Measurements from ENCODE around the gene ITPA.

Gene ITPA

GRCh38 chr20:3233991-3234498 lies 24.7 kb downstream of the ITPA start:
- H3K79me2 ChIP-seq (ENCODE audit: insufficient read depth, low read depth) = no peaks in the 10 kb centered on the region
- no peak overlapping the region for H3K9ac ChIP-seq
- no peaks in the 10 kb centered on the region for H3K4me1 ChIP-seq (ENCODE audit: low read depth, poor library complexity, severe bottlenecking)
- H3K4me3 ChIP-seq (IDR thresholded peaks at IDR 0.05; ENCODE audit: insufficient read depth, low read depth, low read length) = no peak overlapping the region
- TF ChIP-seq, protein P1, sequence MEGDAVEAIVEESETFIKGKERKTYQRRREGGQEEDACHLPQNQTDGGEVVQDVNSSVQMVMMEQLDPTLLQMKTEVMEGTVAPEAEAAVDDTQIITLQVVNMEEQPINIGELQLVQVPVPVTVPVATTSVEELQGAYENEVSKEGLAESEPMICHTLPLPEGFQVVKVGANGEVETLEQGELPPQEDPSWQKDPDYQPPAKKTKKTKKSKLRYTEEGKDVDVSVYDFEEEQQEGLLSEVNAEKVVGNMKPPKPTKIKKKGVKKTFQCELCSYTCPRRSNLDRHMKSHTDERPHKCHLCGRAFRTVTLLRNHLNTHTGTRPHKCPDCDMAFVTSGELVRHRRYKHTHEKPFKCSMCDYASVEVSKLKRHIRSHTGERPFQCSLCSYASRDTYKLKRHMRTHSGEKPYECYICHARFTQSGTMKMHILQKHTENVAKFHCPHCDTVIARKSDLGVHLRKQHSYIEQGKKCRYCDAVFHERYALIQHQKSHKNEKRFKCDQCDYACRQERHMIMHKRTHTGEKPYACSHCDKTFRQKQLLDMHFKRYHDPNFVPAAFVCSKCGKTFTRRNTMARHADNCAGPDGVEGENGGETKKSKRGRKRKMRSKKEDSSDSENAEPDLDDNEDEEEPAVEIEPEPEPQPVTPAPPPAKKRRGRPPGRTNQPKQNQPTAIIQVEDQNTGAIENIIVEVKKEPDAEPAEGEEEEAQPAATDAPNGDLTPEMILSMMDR (conservative IDR thresholded peaks at IDR 0.05; ENCODE audit: low read depth, low read length) = no peak
- H4K20me1 ChIP-seq (ENCODE audit: insufficient read depth) = no peaks in the 10 kb centered on the region
- H2AFZ ChIP-seq (ENCODE audit: low read depth) = no peak overlapping the region
- H3K27ac ChIP-seq = no peak overlapping the region
- no peaks in the 10 kb centered on the region for H3K36me3 ChIP-seq (ENCODE audit: insufficient read depth)
- no peaks in the 10 kb centered on the region for H3K27me3 ChIP-seq (ENCODE audit: insufficient read depth, low read depth)
- H3K4me2 ChIP-seq = no peak overlapping the region

- H3K79me2 ChIP-seq (ENCODE audit: insufficient read depth, low read depth) = no peaks in the 10 kb centered on the region
- no peaks in the 10 kb centered on the region for H3K36me3 ChIP-seq (ENCODE audit: insufficient read depth)
- no peak overlapping the region for H2AFZ ChIP-seq (ENCODE audit: low read depth)
- no peak overlapping the region for H3K4me3 ChIP-seq (IDR thresholded peaks at IDR 0.05; ENCODE audit: insufficient read depth, low read depth, low read length)
- no peaks in the 10 kb centered on the region for H3K27me3 ChIP-seq (ENCODE audit: insufficient read depth, low read depth)
- no peaks in the 10 kb centered on the region for H3K4me1 ChIP-seq (ENCODE audit: low read depth, poor library complexity, severe bottlenecking)
- no peaks in the 10 kb centered on the region for H4K20me1 ChIP-seq (ENCODE audit: insufficient read depth)
- no peak overlapping the region for H3K4me2 ChIP-seq
- TF ChIP-seq, protein P1 (conservative IDR thresholded peaks at IDR 0.05; ENCODE audit: low read depth, low read length) = no peak
- no peak overlapping the region for H3K27ac ChIP-seq
- H3K9ac ChIP-seq = no peak overlapping the region
Measured at GRCh38 chr20:3235666-3236324, 26.5 kb downstream of the ITPA start.

DNA sequence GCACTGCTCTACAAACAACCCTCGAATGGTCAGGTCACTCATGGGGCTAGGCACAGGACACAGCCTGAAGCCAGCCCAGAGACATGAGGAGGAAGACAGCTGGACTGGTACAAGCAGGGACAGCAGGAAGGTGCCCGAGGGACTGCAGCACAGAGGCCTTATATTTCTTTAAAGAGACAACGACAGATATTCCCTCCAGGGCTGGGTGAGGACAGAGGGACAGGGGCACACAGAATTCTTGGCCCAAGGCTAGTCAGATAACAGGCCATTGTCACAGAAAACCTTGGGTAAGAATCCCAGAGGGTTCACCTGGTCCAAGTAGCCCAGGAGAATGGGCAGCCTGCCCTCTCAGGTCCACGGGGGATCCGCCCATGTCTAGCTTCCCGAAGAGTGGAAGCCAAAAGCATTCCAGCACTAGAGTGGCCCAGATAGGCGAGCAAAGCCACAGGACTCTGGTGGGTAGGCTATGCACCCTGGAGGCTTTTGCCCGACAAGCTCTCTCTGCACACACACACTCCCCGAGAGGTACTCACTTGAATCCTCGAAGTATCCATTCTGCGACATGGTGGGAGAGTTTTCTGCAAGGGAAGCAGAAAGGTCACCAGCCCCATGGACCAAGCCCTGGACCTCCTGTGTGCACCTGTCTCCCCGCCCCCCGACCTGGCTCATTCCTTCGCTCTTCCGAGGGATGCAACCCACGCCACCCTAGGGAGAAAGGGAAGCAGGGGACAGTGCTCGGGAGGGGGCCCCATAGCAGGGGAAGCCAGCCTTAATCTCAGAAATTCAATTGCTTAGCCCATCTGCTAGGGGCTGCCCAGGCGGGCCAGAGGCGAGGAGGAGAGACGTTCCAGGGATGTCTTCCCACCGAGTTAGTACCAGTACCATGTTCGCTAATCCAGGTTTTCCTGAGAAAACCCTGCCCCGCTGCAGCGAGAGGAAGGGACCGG lies 28.0 kb downstream of the ITPA start:
- Histone ChIP-seq H4K20me1 (ENCODE audit: insufficient read depth) (no peaks in the 10 kb centered on the region), H3K9ac (peak overlapping the region; percentile 55; the same call in 1 of the 2 replicates), H3K79me2 (ENCODE audit: insufficient read depth, low read depth) (no peaks in the 10 kb centered on the region), H3K4me2 (peak overlapping the region; percentile 51; the same call in 1 of the 2 replicates), H3K4me1 (ENCODE audit: low read depth, poor library complexity, severe bottlenecking) (no peaks in the 10 kb centered on the region), H3K27me3 (ENCODE audit: insufficient read depth, low read depth) (no peaks in the 10 kb centered on the region), H3K36me3 (ENCODE audit: insufficient read depth) (no peaks in the 10 kb centered on the region), H2AFZ (ENCODE audit: low read depth) (no peak overlapping the region; the same call in 1 of the 2 replicates), H3K27ac (no peak overlapping the region), H3K4me3 (IDR thresholded peaks at IDR 0.05; ENCODE audit: insufficient read depth, low read depth, low read length) (no peak overlapping the region)
- TF ChIP-seq, protein P1 (conservative IDR thresholded peaks at IDR 0.05; ENCODE audit: low read depth, low read length) = no peak

GRCh38 chr20:3237958-3238615 lies 28.8 kb downstream of the ITPA start:
- Histone ChIP-seq H3K27ac (no peak overlapping the region), H2AFZ (ENCODE audit: low read depth) (peak overlapping the region; percentile 75)

More at GRCh38 chr20:3237958-3238615, 28.8 kb downstream of the ITPA start:
- H3K9ac ChIP-seq = peak overlapping the region; percentile 55; the same call in 1 of the 2 replicates
- no peaks in the 10 kb centered on the region for H3K36me3 ChIP-seq (ENCODE audit: insufficient read depth)
- H3K4me1 ChIP-seq (ENCODE audit: low read depth, poor library complexity, severe bottlenecking) = no peaks in the 10 kb centered on the region
- H3K4me2 ChIP-seq = peak overlapping the region; percentile 51
- no peaks in the 10 kb centered on the region for H3K79me2 ChIP-seq (ENCODE audit: insufficient read depth, low read depth)
- no peaks in the 10 kb centered on the region for H3K27me3 ChIP-seq (ENCODE audit: insufficient read depth, low read depth)
- H4K20me1 ChIP-seq (ENCODE audit: insufficient read depth) = no peaks in the 10 kb centered on the region
- TF ChIP-seq, protein P1 (conservative IDR thresholded peaks at IDR 0.05; ENCODE audit: low read depth, low read length) = no peak
- H3K4me3 ChIP-seq (IDR thresholded peaks at IDR 0.05; ENCODE audit: insufficient read depth, low read depth, low read length) = no peak overlapping the region

Measured in KMS-11 (cell line).